IPS-20b (cell line): ENCODE measurements around the gene PRND.
A peak's percentile ranks its signal among the peaks of the same experiment; 100 is the strongest.
"Not testable (repeated sequence)": the region's sequence is repeated elsewhere in the genome, so short reads cannot be mapped to it uniquely, and the experiment has no call there.

Experiments
- H3K27ac ChIP-seq: one replicate; pipeline ENCODE4 v1.5.1; 2013; ENCODE audit warnings: low read length
- H3K27me3 ChIP-seq: 2 replicates; pipeline ENCODE4 v1.6.1; 2013; ENCODE audit warnings: mild to moderate bottlenecking, low read length, inconsistent platforms; ENCODE audit not compliant: insufficient read depth
- H3K36me3 ChIP-seq: 2 replicates; pipeline ENCODE4 v1.6.1; 2013; ENCODE audit warnings: low read depth, mild to moderate bottlenecking, inconsistent platforms, low read length, moderate library complexity; ENCODE audit not compliant: insufficient read depth
- H3K4me1 ChIP-seq: 2 replicates; pipeline ENCODE4 v1.6.1; 2013; ENCODE audit warnings: mild to moderate bottlenecking, control low read depth, inconsistent platforms, low read length, moderate library complexity; ENCODE audit not compliant: insufficient read depth
- H3K4me3 ChIP-seq: 2 replicates; pipeline ENCODE4 v1.5.1; 2013; ENCODE audit warnings: mild to moderate bottlenecking, low read length, inconsistent platforms
- H3K9ac ChIP-seq: 2 replicates; pipeline ENCODE4 v1.6.1; 2013; ENCODE audit warnings: low read depth, mild to moderate bottlenecking, inconsistent platforms, low read length, moderate library complexity
- H3K9me3 ChIP-seq: 2 replicates; pipeline ENCODE4 v1.6.1; 2013; ENCODE audit warnings: mild to moderate bottlenecking, low read depth, low read length, inconsistent platforms; ENCODE audit not compliant: insufficient read depth

Gene PRND

GRCh38 chr20:4689220-4689619 lies 32.5 kb upstream of the PRND start:
- no peaks in the 10 kb centered on the region for H3K9me3 ChIP-seq
- no peak overlapping the region for H3K9ac ChIP-seq
- H3K36me3 ChIP-seq, result no peaks in the 10 kb centered on the region
- H3K27ac ChIP-seq, result no peak overlapping the region
- no peak overlapping the region for H3K4me3 ChIP-seq
- H3K27me3 ChIP-seq, result peaks cover 16% of the 10 kb centered on the region
- peaks cover 4% of the 10 kb centered on the region; the same call in 1 of the 2 replicates for H3K4me1 ChIP-seq

GRCh38 chr20:4691753-4692152 lies 30.0 kb upstream of the PRND start:
- H3K9ac ChIP-seq, result no peak overlapping the region
- no peak overlapping the region for H3K4me3 ChIP-seq
- H3K27me3 ChIP-seq, result no peaks in the 10 kb centered on the region
- peaks cover 9% of the 10 kb centered on the region; the same call in 1 of the 2 replicates for H3K4me1 ChIP-seq
- no peak overlapping the region for H3K27ac ChIP-seq
- no peaks in the 10 kb centered on the region for H3K36me3 ChIP-seq
- no peaks in the 10 kb centered on the region for H3K9me3 ChIP-seq

GRCh38 chr20:4694076-4694475 lies 27.6 kb upstream of the PRND start:
- Histone ChIP-seq H3K27ac (no peak overlapping the region), H3K9ac (no peak overlapping the region), H3K9me3 (no peaks in the 10 kb centered on the region), H3K4me3 (no peak overlapping the region), H3K4me1 (peaks cover 22% of the 10 kb centered on the region; the same call in 1 of the 2 replicates), H3K27me3 (no peaks in the 10 kb centered on the region), H3K36me3 (no peaks in the 10 kb centered on the region)

DNA sequence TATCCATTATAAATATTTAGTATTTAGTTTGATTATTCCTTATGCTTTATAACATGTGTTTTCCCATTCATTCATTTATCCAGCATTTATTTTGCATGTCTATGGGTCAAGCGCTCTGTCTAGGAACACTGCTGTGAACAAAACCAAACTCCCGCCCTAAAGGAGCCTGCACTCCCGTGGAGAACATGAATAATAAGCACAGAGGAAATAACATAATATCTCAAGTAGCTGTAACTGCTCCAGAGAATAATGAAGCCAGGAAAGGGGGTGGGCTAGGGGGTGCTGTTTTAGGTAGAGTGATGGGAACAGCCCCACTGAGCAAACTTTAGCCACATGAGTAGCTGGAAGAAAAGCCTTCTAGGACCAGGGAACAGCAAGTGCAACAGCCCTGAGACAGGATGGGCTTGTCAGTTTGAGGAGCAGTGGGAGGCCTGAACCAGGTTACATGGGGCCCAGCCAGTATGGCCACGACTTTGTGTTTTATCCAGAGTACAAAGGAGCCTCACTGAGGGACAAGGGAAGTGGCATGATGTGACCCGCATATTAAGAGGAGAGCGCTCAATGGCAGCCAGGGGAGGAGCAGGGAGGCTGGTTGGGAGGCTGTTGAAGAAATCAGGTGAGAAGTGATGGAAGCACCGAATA lies 24.4 kb upstream of the PRND start:
- no peaks in the 10 kb centered on the region for H3K27me3 ChIP-seq
- no peak overlapping the region; the same call in 1 of the 2 replicates for H3K4me3 ChIP-seq
- no peak overlapping the region for H3K9ac ChIP-seq
- peaks cover 10% of the 10 kb centered on the region; the same call in 1 of the 2 replicates for H3K36me3 ChIP-seq
- no peaks in the 10 kb centered on the region for H3K9me3 ChIP-seq
- peak overlapping the region; percentile 16 for H3K27ac ChIP-seq
- peaks cover 22% of the 10 kb centered on the region; the same call in 1 of the 2 replicates for H3K4me1 ChIP-seq

DNA sequence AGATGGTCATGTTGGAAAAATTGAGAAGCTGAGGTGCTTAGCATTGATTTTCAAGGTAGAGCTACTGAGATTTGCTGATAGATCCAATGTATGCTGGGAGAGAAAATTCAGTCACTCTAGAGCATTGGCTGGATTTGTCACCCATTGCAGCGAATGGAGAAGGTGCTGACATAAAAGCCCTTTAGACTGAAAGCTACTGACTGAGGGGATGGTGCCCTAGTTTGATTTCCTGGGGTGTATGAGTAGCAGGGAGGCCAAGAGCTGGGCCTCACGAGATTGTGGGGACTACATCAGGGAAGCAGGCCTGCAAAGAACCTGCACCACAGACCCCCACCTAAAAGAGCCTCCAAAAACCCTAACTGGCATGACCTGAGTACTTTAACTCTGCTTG lies 23.9 kb upstream of the PRND start:
- peaks cover 24% of the 10 kb centered on the region for H3K4me1 ChIP-seq
- peak overlapping the region; percentile 16 for H3K27ac ChIP-seq
- H3K27me3 ChIP-seq, result no peaks in the 10 kb centered on the region
- no peak overlapping the region for H3K9ac ChIP-seq
- H3K4me3 ChIP-seq, result no peak overlapping the region; the same call in 1 of the 2 replicates
- no peaks in the 10 kb centered on the region for H3K9me3 ChIP-seq
- H3K36me3 ChIP-seq, result peaks cover 10% of the 10 kb centered on the region; the same call in 1 of the 2 replicates

DNA sequence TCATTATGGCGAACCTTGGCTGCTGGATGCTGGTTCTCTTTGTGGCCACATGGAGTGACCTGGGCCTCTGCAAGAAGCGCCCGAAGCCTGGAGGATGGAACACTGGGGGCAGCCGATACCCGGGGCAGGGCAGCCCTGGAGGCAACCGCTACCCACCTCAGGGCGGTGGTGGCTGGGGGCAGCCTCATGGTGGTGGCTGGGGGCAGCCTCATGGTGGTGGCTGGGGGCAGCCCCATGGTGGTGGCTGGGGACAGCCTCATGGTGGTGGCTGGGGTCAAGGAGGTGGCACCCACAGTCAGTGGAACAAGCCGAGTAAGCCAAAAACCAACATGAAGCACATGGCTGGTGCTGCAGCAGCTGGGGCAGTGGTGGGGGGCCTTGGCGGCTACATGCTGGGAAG lies 22.5 kb upstream of the PRND start:
- Histone ChIP-seq H3K4me1 (peaks cover 31% of the 10 kb centered on the region), H3K27me3 (no peaks in the 10 kb centered on the region), H3K9me3 (no peaks in the 10 kb centered on the region), H3K4me3 (no peak overlapping the region), H3K27ac (no peak overlapping the region), H3K9ac (no peak overlapping the region), H3K36me3 (peaks cover 10% of the 10 kb centered on the region; the same call in 1 of the 2 replicates)

DNA sequence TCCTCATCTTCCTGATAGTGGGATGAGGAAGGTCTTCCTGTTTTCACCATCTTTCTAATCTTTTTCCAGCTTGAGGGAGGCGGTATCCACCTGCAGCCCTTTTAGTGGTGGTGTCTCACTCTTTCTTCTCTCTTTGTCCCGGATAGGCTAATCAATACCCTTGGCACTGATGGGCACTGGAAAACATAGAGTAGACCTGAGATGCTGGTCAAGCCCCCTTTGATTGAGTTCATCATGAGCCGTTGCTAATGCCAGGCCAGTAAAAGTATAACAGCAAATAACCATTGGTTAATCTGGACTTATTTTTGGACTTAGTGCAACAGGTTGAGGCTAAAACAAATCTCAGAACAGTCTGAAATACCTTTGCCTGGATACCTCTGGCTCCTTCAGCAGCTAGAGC lies 21.8 kb upstream of the PRND start:
- no peak overlapping the region for H3K4me3 ChIP-seq

GRCh38 chr20:4702562-4703280 lies 19.0 kb upstream of the PRND start:
- Histone ChIP-seq H3K9me3 (no peaks in the 10 kb centered on the region), H3K27me3 (no peaks in the 10 kb centered on the region), H3K27ac (no peak overlapping the region), H3K4me1 (peaks cover 25% of the 10 kb centered on the region), H3K9ac (no peak overlapping the region), H3K36me3 (peaks cover 10% of the 10 kb centered on the region; the same call in 1 of the 2 replicates), H3K4me3 (no peak overlapping the region)

More for the DNA sequence above, 21.8 kb upstream of the PRND start:
- Histone ChIP-seq H3K9ac (no peak overlapping the region), H3K4me1 (peaks cover 36% of the 10 kb centered on the region), H3K27me3 (no peaks in the 10 kb centered on the region), H3K27ac (no peak overlapping the region), H3K9me3 (no peaks in the 10 kb centered on the region), H3K36me3 (peaks cover 10% of the 10 kb centered on the region; the same call in 1 of the 2 replicates)

DNA sequence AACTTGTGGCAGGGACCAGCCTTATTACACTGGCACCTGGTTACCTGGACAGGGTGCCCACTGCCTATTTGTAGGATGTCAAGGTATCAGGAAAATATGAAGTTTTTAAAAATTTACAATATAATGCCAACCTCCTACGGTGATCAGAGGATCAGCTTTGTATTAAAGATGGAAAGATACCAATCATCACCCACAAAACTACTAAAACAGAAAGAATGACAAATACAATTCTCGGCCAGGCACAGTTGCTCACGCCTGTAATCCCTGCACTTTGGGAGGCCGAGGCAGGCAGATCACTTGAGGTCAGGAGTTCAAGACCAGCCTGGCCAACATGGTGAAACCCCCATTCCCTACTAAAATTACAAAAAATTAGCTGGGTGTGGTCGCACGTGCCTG lies 18.4 kb upstream of the PRND start:
- no peak overlapping the region for H3K4me3 ChIP-seq
- peaks cover 10% of the 10 kb centered on the region; the same call in 1 of the 2 replicates for H3K36me3 ChIP-seq
- no peak overlapping the region for H3K9ac ChIP-seq
- H3K4me1 ChIP-seq, result peaks cover 19% of the 10 kb centered on the region
- H3K27me3 ChIP-seq, result no peaks in the 10 kb centered on the region
- no peaks in the 10 kb centered on the region for H3K9me3 ChIP-seq
- no peak overlapping the region for H3K27ac ChIP-seq

- H3K9me3 ChIP-seq, H3K27me3 ChIP-seq, H3K4me3 ChIP-seq, H3K36me3 ChIP-seq, H3K27ac ChIP-seq, H3K9ac ChIP-seq: not testable (repeated sequence)
- peaks cover 19% of the 10 kb centered on the region for H3K4me1 ChIP-seq
Measured at GRCh38 chr20:4706941-4707340, 14.8 kb upstream of the PRND start.

GRCh38 chr20:4708036-4708435 lies 13.7 kb upstream of the PRND start:
- H3K27ac ChIP-seq, result no peak overlapping the region

GRCh38 chr20:4708856-4709255 lies 12.9 kb upstream of the PRND start:
- Histone ChIP-seq H3K4me1 (peaks cover 14% of the 10 kb centered on the region), H3K27me3 (no peaks in the 10 kb centered on the region), H3K27ac (no peak overlapping the region), H3K9me3 (no peaks in the 10 kb centered on the region), H3K36me3 (no peaks in the 10 kb centered on the region), H3K9ac (no peak overlapping the region), H3K4me3 (no peak overlapping the region)

More at GRCh38 chr20:4708036-4708435, 13.7 kb upstream of the PRND start:
- Histone ChIP-seq H3K9ac (no peak overlapping the region), H3K27me3 (no peaks in the 10 kb centered on the region), H3K4me1 (peaks cover 17% of the 10 kb centered on the region), H3K4me3 (no peak overlapping the region), H3K36me3 (no peaks in the 10 kb centered on the region), H3K9me3 (no peaks in the 10 kb centered on the region)
